Retinal pigment epithelial cell (primary cell): ENCODE results near the gene SIGLEC14.

Experiments
- DNase-seq: peaks from one replicate; pipeline ENCODE4 v3.0.0-alpha.2; 2010; ENCODE audit warnings: low read depth
- H3K4me3 ChIP-seq: 2 replicates; pipeline ENCODE4 v1.5.1; 2011; ENCODE audit warnings: mild to moderate bottlenecking, low read length, control low read depth, moderate library complexity
- TF ChIP-seq, protein P1 (sequence below): conservative IDR thresholded peaks from 2 replicates; pipeline ENCODE4 v1.5.1; 2011; ENCODE audit warnings: low read depth, low read length, control low read depth, inconsistent platforms

SIGLEC14 gene

GRCh38 chr19:51600940-51601580, 45.6 kb downstream of the SIGLEC14 start:
- no peak overlapping the region for H3K4me3 ChIP-seq
- no peak for DNase-seq
- TF ChIP-seq, protein P1, sequence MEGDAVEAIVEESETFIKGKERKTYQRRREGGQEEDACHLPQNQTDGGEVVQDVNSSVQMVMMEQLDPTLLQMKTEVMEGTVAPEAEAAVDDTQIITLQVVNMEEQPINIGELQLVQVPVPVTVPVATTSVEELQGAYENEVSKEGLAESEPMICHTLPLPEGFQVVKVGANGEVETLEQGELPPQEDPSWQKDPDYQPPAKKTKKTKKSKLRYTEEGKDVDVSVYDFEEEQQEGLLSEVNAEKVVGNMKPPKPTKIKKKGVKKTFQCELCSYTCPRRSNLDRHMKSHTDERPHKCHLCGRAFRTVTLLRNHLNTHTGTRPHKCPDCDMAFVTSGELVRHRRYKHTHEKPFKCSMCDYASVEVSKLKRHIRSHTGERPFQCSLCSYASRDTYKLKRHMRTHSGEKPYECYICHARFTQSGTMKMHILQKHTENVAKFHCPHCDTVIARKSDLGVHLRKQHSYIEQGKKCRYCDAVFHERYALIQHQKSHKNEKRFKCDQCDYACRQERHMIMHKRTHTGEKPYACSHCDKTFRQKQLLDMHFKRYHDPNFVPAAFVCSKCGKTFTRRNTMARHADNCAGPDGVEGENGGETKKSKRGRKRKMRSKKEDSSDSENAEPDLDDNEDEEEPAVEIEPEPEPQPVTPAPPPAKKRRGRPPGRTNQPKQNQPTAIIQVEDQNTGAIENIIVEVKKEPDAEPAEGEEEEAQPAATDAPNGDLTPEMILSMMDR, result no peak

- no peak for DNase-seq
- TF ChIP-seq, protein P1, result no peak
- H3K4me3 ChIP-seq, result no peak overlapping the region
Observed at GRCh38 chr19:51599084-51599483, 47.5 kb downstream of the SIGLEC14 start.

DNA sequence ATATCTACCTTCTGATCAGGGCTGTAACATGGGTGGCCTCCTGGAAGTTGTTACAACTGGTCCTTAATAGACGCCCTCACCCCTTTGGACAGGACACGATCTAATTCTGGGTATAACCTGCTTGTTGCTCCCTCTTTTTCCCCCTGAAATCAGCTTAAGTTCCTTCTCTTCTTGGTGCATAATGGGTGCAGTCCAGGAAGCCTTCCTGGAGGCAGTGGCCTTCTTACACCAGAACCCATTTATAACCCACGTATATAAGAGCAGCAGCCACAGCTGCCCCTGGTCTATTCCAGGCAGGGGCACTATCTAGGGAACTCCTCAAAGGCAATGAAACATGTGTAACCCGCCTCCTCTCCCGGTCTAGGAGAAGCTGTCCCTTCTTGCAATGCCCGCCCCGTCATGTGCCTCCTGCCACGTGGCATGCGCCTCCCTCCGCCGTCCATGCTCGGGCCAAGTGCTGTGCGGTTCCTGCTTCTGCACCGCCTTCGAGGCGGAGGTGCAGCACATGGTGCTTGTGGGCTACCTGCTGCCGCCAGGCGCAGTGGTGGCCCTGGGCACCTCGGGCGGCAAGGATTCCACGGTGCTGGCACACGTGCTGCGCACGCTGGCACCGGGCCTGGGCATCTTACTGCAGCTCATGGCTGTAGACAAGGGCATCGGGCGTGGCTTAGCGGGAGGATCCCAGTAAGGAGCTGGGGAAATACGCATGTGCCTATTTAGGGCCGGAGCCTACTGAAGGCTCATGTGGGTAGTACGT, 48.3 kb downstream of the SIGLEC14 start:
- TF ChIP-seq, protein P1, result no peak
- no peak for DNase-seq
- H3K4me3 ChIP-seq, result no peak overlapping the region

- no peak for DNase-seq
- H3K4me3 ChIP-seq, result peak overlapping the region; percentile 58
- TF ChIP-seq, protein P1, result no peak
Observed at GRCh38 chr19:51595190-51596175, 51.1 kb downstream of the SIGLEC14 start.

- TF ChIP-seq, protein P1, result no peak
- no peak for DNase-seq
- peak overlapping the region; percentile 58 for H3K4me3 ChIP-seq
Observed at GRCh38 chr19:51594774-51595109, 51.9 kb downstream of the SIGLEC14 start.

DNA sequence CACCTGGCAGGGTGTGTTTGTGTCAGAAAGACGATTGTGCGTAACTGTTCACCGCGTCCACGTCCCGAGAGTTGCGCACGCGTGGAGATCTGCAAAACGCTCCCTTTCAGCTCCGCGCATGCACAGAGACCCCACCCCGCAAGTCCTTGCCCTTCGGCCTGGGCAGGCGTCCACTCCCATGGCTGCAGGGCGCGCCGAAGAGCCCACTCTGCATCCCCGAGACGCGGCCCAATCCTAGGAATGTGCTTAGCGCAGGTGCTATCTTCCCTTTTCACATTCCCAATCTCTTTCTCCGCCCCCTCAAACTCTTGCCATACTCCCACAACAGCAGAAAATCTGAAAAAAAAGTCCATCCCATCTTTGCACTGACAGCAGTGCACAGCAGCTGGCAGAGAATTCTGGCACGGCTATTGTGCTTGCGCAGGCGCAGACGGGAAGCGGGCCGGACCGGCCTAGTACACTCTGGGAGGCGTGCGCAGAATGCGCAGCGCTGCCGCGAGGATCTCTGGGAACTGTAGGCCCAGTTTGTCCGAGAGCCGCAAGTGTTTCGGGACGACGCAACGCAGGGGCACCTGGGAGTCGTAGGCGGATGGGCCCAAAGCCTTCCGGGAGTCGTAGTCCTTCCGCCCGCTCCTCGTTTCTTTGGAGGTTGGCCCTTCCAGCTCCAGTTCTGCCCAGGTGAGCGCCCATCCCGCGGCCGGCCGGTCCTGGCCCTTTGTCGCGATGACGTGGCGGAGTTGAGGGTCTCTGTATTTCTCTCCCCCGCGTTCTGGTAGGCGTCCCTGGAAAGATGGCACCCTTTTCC, 52.5 kb downstream of the SIGLEC14 start:
- TF ChIP-seq, protein P1, result no peak
- peak; percentile 87 for DNase-seq
- peak overlapping the region; percentile 58 for H3K4me3 ChIP-seq
